HK-2 (cell line): ENCODE results near the gene RPTOR.

Experiments
- DNase-seq: peaks from one replicate; pipeline ENCODE4 v3.0.0-alpha.2; 2018; ENCODE audit not compliant: unreplicated experiment

RPTOR gene

DNA sequence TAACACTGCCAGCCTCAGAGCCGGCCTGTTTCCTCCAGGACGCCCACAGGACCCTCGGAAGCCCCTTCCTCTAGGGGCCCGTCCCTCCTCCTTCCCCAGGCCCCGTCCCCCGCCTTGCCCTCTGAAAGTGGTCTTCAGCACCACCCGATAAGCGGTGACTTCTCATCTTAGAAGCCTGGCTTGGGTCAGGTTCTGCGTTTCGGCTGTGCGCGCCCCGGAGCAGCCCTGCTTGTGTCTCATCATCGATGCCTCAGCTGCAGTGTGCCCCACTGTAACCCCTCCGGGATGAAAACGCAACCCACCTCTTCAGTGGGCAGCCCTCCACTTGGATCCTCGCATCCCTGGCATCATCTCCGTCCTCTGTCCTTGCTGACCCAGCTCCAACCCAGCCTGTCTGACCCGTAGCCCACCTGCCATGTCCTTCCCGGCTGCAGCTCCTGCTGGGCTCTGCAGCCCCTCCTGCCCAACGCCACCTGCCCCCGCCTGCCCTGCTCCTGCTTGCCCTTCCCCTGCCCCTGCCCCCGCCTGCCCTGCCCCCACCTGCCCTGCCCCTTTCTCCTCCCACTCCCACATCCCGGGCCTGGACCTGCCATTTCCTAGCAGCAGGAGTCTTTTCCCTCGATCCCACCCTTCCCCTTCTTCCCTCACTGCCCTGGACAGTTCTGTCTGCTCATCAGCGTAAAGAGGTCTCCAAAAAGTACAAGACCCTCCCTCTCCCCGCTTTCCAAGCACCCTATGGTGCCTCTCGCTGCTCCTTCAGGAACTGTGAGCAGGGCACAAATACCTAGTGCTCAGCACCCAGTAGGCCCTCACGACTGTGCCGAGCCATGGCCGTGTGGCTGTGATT lies 334.5 kb downstream of the RPTOR start:
- no peak for DNase-seq

DNA sequence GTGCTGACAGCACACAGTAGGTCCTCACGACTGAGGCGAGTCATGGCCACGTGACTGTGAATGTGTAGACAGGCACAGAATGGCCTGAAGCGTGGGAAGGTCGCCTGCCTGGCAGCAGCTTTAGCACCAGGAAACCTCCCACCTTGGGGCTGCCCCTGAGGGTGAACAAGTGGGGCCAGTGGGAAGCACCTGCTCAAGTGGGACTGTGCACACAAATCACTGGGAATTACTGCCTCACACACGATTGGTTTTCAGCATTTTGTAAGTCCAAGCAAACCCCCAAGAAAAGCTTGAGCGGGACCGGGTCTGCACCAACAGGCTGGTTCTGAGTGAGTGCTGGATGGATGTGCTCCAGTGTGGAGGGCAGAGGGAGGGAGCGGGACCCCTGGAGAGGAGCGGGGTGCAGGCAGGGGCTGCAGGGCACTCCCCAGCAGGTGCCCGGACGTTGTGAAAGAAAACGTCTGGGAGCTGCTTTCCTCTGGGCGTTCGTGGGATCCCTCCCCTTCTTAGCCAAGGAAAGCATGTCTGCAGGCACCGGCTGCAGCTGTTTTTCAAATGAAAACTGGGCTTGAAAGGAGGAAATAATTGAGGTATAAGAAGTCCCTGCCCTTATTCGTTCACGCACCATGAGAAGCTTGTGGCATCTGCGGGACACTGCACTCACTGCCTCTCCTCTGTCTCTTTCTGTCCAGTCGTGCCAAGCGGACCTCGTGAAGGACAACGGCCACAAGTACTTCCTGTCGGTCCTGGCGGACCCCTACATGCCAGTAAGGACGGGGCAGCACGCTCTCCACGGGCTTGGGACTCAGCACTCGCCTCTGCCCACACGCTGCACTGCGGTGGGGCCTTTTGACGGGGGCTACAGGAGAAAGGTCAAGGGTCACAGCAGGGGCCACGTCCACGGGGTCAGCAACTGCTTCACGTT lies 335.3 kb downstream of the RPTOR start:
- no peak for DNase-seq

DNA sequence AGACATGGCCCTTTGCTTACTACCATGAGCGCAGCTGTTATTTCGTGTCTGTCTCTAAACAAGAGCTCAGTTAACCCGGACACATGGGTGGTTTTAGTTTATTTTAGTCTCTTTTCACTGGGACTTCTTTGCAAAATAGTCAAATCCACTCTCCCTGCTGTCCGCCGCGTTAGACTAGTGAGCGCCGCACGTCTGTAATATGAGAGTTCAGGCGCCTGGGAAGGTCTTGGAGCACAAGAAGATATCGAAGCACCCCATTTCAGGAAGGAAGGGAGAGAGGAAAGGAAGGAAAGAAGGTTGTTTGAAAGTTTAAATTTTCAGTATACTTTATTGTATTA lies 336.0 kb downstream of the RPTOR start:
- no peak for DNase-seq

DNA sequence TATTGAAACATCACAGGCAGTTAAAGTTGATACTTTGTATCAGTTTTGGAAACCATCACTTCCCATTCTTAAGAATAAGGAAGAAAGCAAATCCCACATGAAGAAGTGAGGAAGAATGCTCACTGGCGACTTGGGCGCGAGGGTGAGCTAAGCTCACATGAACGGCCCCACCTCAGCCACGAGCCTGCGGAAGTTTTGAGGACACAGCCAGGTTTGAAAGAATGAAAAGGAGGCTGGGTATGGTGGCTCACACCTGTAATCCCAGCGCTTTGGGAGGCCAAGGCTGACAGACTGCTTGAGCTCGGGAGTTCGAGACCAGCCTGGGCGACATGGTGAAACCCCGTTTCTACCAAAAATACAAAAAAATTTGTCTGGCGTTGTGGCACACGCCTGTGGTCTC lies 336.7 kb downstream of the RPTOR start:
- no peak for DNase-seq

DNA sequence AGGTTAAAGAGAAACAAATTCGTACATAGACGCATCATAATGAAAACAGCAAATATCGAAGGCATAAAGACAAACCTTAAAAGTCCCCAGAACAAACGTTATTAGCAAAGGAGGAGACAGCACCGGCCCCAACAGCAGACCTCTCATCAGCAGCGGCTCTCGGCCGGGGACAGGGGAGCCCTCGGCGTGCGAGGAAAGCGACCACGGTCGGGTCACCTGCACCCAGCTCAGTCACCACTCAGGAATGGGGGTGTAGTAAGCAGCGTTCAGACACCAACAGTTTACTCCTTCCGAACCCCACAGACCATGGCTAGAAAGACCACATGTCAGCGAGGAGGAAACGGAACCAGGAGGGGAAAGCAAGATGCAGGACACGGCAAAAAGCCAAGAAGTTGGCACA lies 337.7 kb downstream of the RPTOR start:
- DNase-seq: no peak

DNA sequence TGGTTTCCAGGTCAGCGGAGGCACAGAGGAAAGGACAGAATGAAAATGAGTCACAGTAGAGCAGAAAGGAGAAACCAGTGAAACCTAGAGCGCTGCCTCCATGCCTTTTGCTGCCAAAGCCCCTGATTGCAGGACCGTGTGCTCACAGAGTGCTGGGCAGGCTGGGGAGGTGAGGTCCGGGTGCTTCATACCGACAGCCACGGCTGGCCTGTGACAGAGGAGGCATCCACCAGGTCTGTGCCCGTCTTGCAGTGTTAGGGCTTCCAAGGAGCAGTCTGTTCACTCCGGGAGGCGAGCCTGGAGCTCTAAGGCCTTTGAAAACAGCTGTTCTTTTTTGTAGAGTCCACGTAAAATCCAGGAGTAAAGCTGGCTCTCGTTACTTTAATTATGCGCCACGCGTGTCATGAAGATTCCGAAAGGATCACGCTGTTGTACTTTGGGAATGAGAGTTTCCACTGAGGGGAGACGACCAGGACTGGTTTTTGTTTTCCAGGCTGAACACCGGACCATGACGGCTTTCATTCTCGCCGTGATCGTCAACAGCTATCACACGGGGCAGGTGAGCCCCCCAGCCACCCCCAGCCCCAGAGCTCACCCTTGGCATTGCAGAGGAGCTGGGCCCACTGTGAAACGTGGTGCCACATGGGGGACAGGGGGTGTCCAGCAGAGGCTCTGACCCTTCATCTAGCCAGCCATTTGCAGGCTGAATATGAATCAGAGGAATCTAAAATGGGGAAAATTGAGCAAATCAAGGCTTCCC lies 338.5 kb downstream of the RPTOR start:
- no peak for DNase-seq

DNA sequence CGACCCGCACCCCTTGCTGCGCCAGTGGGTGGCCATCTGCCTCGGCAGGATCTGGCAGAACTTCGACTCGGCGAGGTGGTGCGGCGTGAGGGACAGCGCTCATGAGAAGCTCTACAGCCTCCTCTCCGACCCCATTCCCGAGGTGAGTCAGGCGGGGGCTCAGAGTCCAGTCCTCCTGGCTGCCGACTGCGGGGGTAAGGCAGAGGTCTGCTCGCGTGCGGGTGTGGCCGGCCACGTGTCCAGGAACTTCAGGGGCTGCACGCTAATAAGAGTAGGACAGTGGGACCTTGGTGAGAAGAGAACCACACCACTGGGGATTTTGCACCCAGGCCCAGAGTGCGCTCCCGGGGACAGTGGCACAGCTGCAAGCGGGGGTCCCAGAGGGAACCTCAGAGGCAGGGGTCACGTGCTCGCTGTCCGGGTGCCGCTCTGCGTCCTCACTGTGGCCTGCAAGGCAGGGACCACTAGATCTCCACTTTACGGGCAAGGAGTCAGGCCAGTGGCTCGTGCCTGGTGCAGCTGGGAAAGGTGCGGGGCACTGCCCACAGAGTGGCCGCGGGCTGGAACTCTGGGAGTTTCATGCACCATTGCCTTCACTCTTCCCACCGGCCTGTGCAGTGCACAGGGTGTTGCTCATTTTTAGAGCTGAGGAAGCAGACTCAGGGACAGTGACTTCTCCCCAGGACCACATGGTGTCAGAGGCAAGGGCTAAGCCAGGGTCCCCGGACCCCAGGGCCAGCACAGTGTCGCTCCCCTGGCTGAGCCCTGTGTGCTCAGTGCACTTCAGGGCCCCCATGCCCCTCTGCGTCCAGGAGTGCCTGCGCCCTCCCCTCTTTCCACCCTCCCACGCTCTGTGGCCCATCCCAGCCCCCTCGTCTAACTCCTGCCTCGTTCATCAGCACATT lies 339.4 kb downstream of the RPTOR start:
- DNase-seq: no peak

DNA sequence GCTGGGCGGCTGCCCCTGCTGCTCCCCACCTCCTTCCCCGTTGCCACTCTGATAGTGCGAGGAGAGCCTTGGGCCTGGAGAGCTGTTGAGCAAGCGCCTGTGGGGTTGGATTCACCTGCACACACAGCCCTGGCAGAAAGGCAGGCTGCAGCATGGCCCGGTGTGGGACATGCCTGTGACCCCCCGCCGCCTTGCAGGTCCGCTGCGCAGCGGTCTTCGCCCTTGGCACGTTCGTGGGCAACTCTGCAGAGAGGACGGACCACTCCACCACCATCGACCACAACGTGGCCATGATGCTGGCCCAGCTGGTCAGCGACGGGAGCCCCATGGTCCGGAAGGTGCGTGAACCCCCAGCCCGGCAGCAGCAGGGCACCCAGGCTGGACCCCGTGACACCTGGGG lies 340.2 kb downstream of the RPTOR start:
- DNase-seq: no peak

DNA sequence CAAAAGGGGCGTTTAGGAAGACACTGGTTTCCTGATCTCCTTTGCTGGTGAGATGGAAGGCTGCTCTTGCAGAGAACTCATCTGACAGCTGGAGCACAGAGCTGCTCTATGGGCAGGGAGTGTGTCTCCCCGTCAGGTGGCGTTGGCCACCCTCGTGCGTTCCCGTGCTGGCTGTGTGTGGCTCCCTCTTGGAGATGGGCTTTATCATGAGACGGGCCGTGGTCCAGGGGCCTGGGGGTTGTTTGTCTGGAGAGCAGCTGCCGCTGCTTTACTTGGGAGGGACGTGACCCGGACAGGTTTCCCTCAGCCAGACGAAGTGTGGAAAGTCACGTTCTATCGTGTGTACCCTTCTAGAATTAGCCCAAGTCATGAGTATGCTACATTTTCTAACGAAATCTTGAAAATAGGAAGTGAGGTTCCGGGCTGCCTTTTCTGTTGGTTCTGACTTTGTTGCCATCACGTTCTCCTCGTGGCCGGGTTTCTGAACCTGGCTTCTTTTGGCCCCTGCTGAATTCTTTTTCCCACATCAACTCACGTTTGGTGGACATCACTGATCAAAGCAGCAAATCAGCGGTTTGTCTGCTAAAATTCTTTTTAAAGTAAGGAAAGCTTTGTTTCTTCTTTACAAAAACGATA lies 341.4 kb downstream of the RPTOR start:
- no peak for DNase-seq

DNA sequence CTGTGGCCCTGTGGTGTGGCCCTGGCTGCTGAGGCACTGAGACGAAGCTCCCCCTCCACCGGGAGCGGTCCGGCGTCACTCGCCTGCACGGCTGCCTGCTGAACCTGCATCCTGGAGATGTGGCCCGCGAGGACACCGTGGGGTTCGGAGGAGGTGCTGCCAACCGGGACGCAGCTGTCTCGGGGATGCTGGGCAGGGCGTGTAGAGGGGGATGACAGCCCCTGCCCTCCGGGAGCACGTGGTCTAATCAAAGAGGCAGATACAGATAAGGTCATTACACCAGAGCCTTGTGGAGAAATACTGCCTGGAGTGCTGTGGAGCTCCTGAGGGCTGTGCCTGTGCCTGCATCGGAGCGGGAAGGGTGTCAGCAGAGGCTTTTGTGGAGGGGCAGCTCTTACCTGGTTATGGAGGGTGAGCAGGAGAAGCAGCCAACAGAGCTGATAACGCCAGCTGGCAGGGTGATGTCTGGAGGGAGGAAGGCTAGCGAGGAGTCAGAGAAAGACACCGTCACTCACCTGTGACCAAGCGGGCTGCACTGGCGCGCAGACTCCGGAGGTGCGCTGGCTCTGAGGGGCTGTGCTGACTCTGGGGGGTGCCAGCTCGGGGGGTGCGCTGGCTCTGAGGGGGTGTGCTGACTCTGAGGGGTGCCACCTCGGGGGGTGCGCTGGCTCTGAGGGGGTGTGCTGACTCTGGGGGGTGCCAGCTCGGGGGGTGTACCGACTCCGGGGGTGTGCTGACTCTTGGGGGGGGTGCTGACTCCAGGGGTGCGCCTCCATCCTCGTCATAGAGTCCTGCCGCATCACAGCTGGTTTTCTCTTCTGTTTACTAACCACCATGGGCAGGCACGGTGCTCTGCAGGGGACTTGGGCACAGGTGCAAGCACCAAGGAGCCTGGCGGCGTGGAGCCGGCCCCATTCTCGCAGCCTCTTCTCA lies 342.3 kb downstream of the RPTOR start:
- no peak for DNase-seq

DNA sequence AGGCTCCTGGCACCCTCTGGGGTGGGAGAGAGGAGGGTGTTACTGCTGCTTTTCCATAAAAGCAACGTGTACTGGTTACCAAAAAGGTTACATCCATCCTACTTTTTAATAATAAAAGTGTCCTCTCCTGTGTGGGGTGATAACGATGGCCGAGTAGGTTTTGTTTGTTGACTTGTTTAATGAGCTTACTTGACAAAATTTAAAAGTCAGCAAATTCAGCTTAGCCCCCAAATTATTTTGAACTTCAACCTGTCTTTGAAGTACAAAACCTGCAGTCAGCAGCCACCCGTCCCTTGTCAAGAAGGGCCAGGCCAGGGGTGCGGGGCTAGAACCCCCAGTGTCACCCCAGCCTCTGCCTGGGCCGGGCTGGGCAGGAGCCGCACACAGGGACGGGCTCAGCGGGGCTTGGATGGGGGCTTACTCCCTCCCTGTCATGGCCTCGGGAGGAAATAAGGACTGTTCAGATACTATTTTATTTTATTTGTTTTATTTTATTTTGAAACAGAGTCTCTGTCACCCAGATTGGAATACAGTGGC lies 343.1 kb downstream of the RPTOR start:
- no peak for DNase-seq

DNA sequence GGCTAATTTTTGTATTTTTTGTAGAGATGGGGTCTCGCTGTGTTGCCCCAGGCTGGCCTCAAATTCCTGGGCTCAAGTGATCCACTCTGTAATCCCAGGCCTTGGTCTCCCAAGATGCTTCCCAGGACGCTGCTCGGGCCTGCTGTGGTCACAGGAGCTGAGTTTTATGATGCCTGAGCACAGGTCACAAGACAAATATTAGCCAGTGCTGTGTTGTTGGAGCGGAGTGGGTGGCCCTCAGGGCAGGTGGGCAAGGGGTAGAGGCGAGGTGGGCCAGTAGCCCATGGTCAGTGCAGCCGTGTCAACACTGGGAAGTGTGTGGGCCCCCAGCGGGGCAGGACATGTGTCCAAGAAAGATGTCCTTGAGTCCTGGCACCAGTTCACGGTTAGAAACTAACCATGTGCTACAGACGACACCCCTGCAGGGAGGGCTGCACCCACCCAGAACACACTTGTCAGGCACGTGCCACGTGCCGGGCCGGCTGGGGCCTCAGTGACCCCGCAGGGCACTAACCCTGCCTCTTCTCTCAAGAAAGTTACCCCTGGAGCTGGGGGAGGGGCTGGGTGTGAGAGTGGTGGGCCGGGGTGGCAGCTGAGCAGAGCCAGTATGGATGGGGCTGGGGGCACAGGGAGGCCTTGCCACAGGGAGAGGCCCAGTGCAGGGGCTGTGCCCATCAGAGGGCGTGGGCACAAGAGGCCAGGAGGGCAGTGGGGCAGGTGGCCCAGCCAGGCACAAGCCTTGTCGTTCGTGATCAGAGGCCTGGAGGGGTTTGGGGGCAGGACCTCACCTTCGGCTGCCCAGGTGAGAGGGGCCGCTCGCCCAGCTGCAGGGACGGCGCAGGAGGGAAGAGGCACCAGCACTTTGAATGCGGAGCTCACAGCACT lies 343.9 kb downstream of the RPTOR start:
- DNase-seq: no peak

DNA sequence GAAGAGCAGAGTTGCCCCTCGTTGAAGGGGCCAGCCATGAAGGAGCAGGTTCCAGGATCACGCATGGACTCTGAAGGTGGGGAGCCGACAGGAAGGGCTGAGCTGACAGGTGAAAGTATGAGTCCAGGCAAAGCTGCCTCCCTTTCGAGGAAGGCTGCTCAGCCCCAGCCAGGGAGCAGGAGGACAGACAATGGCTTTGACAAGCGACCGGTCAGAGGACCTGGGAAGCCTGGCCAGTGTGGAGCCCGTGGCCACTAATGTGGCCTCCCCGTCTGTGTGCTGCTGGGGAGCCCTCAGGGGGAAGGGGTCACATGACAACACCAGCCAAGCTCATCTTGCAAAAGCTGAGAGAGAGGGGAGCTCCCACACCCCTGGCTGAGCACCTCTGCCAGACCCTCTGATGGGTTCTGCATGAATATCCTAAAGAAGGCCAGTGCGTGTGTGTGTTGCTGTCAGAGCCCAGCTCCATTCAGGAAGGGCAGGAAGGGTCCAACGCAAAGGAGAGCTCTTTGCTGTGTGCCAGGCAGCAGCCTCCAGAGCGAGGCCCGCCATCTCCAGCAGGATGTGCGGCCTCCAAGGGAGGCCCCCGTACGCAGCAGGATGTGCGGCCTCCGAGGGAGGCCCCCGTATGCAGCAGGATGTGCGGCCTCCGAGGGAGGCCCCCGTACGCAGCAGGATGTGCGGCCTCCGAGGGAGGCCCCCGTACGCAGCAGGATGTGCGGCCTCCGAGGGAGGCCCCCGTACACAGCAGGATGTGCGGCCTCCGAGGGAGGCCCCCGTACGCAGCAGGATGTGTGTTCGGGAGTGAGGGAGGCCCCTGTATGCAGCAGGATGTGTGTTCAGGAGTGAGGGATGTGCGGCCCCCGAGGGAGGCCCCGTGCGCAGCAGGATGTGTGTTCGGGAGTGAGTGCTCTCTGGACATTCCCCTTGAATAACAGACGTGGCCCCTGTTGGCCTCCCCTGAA lies 344.9 kb downstream of the RPTOR start:
- DNase-seq: no peak

DNA sequence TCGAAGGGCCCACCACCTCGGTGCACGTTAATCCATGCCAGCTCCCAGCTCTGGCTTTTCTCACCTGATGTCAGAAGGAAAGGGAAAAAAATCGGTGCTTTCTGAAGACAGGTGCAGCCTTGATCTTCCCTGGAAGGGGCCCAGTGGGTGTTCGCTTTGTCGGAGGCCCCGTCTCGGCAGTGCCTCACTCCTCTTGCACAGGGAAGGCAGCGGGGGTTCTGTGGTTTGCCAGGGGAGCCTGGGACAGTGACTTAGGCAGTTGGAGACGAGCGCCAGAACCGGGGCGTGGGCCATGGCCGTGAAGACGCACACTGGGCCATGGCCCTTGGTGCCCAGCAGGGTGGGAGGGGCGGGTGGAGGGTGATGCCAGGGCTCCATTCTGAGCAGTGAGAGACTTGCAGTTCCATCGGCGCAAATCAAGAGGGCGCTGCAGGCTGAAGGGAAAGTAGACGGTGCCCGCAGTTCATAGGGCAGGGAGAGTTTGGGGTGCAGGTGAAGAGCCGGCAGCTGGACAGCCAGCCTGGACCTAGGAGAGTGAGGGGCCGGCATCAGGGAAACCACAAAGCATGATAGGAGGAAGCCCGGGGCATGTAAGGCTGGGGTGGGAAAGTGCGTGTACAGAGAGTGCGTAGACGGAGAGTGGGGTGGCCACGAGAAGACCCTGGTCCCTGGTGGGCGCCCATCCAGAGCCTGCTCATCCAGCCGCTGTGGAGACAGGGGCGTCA lies 345.7 kb downstream of the RPTOR start:
- DNase-seq: peak; percentile 7

DNA sequence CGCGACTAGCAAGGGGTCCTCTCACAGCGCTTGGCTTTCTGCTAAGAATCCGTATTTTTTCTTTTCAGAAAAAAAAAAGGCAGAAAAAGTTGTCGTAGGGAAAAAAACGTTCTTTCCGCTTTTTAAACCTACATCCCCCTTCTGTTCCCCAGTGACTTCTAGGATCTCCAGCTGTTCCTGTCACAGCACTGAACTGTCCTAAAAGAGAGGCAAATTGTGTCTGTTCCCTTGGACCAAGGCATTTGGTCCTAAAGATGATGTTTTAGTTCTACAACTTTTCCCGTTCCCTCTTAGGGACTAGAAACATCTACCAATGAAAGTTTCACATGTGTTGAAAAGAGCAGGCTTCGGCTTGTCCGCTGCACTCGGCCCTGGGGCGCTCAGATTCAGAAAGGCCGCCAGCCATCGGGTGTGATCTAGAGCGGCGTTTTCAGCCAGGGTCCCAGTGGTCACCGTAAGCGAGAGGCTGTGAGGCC lies 346.3 kb downstream of the RPTOR start:
- DNase-seq: no peak

DNA sequence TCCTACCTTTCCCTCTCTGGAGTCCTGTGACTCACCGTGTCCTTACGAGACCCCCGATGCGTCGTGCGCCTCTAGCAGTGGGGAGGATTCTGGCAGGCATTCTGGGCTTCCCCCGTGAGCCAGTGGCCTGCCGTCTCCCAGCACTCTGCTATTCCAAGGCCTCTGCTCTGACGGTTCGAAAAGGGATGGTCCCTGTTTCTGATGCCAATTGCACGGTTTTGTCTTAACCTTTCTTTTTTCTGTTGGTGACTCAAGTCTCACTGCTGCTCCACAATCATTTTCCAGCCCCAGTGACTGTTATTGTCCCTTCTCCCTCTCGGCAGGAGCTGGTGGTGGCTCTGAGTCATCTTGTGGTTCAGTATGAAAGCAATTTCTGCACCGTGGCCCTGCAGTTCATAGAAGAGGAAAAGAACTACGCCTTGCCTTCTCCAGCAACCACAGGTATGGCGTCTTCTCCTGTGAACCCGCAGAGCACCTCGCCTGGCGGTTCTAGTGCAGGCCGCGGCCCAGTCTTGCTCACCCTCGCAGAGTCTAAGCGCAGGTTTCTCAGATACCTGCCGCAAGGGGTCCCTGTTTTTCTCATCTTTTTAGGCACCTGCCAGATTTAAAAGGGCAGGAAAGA lies 346.9 kb downstream of the RPTOR start:
- DNase-seq: peak; percentile 81
